Measurements from ENCODE around the gene PKNOX2.

PKNOX2 gene

DNA sequence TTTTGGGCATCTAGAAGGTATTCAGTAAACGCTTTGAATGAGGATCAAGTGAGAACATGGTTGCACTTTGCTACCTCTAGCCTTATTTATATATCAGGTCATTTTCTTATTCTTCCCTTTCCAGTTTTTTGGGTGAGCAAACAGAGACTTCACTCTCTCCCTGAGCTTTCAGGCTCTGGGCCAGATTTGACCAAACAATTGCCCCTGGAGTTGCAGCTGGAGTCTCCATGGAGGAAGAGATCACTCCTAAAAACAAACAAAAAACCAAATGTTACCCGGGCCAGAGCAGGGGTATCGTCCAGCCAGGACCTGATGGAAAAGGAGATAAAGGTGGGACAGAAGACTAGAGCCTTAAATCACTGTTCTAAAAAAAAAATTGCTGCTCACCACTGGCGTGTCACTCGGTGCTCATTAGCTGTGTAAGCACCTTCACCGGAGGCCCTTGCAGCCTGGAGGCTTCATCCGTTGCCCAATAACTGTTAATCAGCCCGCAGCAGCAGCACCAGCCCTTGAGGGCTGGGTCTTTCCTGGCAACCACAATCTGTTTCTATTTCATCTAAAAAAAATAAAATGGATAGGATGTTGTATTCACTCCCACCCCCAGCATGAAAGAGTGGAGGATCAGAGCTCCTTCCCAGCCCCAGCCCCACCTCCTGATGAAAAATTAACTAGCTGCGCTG, 125.0 kb downstream of the PKNOX2 start:
- no peak for DNase-seq

DNA sequence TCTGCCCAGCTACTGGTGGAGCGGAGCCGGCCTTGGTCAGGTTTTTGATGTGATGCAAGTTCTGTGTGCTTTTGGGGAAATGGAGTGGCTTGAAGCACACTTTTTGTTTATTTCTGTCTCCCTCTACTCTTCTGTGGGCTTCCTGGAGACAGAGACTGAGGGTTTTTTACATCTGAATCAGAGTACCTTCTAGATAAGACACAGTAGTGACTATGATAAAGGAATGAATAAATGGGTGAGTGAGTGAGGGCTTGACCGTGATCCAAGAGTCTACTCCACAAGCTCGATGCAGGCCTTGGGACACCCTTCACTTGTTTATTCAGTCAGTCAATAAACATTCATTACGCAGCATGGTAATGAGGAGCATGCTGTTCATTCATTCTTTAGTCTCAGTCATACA, 125.7 kb downstream of the PKNOX2 start:
- DNase-seq = no peak

DNA sequence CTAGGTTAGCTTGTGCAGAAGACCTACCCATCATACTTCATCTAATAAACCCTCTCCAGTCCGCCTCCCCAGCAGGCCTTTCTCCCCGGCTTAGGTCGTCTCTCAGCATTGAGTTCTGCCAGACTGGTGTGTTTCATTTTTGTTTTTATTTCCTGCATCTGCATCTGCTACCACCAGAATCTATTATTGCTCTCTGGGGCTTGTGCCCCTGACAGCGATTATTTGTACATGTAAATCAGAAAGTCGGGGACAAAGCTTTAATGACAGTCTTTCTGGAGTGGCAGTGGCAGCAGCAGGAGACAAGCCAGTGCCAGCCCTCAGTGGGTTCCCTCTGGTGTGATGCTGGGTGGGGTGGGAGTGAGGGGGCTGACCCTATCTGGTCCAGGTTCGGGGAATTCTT, 127.5 kb downstream of the PKNOX2 start:
- DNase-seq = no peak

DNA sequence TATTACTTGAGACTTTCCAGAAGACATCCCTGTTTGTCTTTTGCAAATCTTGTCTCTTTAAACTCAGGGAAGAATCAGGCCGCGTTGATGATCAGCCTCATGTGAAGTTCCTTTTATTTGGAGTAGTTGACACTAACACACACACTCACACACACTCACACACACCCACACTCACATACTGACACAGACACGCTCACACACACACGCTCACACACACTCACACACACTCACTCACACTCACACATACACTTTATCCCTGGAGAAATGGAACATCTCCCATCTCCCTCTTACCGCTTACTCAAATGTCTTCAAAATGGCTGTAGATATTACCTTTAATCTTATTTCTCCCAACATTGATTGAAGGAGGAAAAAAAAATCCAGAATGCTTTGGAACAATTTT, 129.0 kb downstream of the PKNOX2 start:
- no peak for DNase-seq

DNA sequence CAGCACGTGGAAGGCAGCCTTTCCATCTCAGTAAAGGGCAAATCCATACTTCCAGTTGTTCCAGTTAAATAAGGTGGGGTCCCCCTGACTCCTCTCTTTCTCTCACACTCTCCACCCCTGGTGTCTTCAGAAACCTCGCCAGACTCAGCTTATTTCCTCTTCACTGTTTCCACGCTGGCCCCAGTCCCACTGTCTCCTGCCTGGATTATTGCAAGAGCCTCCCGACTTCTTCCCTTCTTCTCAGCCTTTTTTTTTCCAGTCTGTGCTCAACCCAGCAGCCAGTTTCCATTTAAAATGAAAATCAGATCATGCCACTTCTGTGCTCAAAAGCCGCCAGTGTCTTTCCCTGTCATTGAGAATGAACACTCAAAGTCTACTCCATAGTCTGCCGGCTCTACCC, 131.4 kb downstream of the PKNOX2 start:
- no peak for DNase-seq

DNA sequence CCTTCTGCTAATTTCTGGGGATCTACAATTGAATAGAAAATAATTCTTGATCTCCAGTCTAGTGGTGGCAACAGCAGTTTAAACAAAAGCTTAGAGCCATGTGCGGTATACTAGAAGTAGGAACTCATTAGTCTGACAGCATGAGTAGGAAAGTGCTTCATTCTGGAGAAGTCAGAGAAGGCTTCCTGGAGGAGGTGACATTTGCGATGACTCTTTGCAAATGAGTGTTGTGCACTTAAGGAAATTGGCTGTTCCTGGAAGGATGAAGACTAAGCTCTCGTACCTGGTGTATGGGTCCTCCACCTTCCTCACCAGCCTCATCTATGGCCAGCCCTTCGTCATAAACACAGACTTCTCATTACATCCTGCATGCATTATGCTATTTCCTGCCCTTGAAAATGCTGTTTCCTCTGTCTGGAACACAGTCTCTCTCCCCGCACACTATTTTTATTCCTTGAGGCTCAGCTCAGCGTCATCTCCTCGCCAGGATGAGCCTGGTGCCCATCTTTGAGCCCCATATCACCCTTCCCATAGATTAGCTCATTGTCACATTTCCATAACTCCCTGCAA, 132.9 kb downstream of the PKNOX2 start:
- DNase-seq = no peak

DNA sequence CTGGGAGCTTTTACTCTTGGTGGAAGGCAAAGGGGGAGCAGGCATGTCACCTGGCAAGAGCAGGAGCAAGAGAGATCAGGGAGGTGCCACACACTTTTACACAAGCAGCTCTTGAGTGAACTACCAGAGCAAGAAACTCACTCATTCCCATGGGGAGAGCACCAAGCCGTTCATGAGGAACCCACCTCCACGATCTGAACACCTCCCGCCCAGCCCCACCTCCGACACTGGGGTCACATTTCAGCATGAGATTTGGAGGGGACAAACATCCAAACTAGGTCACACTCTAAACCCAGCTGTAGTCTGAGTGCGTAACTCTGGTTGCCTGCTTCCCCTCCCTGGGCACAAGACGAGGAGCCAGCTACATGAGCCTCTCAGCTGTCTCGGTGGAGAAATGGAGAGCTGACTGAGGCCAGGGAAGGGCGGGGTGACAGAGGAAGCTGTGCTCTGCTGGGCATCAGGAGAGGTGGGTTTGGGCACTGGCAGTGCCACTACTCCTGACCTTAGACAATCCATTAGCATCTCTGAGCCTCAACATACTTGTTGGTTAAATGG, 134.6 kb downstream of the PKNOX2 start:
- no peak for DNase-seq

DNA sequence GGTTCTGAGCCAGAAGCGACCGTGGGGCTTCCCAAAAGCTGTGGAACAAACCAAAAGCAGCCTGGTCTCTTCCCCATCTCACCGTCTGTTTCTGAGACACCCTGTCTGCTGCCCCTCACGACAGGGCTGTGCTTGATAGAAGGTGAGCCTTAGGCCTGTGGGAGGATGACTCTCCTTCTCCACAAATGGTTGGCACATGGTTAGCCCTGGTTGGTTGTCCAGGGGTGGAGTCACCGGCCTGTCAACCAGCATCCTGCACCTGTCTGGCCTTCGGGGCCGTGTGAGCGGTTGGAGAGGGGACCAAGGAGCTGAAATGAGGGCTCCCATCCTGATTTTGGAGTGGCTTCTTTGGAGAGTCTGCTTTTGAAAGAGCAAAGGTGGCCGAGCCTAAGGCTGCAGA, 135.3 kb downstream of the PKNOX2 start:
- DNase-seq = no peak

DNA sequence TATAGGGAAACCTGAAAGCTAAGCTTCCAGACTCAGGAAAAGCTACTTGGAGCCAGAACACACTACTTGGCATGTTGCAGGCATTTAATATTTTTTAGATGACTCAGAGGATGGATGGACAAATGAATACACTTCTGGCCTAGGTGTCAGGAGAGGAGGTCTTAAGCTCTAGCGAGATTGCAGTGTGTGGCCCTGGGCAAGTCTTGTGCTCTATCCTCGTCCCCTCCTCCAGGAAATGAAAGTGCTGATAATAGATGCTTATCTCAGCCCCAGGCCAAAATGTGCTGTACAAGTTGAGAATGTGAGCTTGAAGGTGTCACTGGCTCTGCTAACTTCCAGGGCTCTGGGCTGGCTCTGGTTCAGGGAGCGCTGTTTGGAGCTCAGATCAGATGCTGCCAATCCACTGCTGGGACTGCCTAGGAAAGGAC, 136.3 kb downstream of the PKNOX2 start:
- no peak for DNase-seq

DNA sequence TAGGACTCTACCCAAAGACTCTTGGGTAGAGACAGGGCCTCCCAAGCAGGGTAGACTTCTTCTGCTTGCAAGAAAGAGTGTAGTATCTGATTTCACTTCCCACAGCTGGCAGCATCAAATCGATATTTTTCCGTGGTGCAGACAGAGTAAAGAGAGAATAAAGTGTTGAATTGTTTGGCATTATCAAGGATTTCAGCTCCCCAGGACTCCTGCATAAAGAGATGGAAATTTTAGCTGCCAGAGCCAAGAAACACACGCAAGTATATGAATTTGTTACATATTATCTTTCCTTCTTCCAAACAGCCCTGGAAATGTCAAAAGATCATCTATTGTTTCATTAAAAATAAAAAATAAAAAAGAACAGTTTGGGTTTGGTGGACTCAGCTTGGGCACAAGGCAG, 136.8 kb downstream of the PKNOX2 start:
- DNase-seq = no peak

DNA sequence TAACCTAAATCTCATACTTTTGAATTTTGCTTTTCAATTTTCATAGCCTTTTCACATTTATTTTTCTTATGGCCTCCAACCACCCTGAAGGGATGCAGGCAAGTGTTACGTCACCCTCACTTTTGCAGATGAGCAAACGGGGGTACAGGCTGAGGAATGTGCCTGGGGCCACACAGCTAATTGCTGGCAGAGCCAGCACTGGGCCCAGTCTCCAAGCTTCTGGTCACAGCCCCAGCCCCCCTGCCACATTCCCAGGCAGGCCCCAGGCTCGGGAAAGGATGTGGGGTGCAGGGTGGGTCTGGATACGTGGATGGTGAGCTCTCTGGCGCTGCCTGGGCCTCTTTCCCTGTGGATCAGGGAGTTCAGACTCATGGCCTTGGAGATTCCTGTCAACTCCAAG, 138.6 kb downstream of the PKNOX2 start:
- DNase-seq = no peak

DNA sequence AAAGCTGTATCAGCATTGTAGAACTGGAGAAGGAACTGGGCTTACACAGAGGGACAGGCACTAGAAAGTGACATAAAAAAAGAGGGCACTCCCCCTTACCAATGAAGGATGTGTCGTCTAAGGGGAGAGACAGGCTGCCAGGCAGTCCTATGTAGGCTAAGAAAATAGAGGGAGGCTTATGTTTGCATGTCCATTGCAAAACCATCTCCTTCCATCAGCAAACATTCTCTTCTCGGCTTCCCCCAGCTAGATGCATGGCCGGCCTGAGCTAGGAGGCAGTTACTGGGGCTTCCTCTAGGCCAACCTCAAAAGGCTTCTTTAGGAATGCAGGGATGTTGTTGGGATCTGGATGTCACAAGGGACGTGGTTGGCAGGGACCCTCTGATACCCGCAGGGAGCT, 139.1 kb downstream of the PKNOX2 start:
- DNase-seq = no peak

DNA sequence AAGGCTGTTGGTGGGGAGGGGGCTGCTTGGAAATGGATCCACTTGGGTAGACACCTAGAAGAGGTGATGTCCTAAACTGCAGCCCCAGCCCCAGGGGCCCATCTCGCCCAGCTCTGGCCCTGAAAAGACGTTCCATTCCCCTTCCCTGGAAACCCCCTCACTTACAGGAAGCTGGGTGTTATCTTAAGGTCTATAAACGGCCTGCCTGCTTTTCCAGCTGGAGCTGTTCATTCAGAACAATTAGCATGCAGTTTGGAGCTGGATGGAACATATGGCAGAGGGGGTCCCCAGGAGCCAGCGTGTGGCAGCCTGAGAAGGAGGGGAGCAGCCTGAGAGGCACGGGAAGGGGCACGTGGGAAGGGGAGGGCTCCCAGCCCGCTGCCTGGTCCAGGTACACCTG, 139.6 kb downstream of the PKNOX2 start:
- DNase-seq = no peak

DNA sequence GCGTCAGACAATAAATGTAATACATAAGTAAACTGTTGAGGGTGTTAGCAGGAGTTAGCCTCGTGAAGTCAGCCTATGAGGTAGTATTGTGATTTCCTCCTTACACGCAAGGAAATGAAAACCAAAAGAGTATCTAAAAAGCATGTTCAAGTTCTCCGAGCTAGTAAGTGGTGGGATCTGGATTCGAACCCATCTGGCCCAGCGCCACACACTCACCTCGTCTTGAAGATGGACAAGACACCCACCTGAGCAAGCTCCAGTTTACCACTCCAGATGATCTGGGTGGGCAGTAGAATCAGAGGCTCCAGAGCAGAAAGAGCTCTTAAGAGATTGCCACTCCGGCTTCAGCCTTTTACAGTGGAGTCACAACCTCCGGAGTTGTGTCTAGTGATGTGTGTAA, 140.3 kb downstream of the PKNOX2 start:
- no peak for DNase-seq

DNA sequence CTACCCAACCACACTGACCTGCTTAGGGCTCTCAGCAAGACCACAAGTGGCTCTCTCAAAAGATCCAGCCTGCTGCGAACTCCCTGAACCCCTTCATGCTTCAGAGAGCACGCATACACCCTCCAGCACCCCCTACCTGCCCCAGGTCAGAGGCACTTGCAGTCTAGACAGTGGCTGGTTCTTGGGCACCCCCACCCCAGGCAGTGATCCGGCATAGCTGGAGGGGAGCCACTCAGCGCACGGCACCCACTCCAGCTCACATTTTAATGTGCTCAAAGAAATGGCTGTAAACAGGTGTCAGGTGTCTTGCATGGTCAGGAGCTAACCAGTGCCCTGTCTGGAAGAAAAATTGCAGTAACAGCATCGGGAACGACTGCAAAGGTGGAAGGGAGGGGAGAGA, 140.8 kb downstream of the PKNOX2 start:
- no peak for DNase-seq

DNA sequence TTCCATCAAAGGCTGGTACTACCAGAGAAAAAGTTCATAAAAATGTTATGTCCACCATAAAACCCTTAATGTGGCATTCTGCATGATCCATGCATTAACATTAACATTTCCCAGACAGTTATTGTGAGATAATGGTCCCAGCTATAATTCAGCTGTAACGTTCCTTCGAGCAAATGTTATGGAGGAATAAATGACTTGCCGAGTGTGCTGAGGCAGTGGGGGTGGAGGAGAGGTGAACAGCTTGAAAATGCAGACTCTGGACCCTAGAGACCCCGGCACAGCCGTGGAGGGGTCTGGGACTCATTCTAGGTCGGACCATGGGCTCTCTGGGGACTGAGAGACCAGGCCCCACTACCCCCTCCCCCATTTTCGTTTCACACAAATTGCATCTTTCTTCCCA, 141.9 kb downstream of the PKNOX2 start:
- no peak for DNase-seq

DNA sequence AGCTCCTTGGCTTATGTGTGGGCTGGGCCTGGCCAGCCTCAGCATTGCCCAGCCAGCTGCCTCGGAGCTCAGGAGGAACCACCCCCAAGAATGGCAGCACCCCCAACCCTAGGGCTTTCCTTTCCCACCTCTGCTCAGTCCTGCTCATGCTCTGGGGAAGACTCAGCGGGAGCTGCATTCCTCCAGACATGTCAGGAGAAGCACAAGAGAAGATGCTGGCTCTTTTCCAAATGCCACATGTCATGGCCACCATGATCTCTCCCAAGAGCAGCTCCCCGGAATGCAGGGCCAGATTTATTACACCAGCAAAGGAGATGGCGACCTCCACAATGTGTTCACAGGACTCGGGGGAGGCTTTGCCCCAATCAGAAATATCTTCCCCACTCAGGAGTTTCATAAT, 143.7 kb downstream of the PKNOX2 start:
- no peak for DNase-seq

DNA sequence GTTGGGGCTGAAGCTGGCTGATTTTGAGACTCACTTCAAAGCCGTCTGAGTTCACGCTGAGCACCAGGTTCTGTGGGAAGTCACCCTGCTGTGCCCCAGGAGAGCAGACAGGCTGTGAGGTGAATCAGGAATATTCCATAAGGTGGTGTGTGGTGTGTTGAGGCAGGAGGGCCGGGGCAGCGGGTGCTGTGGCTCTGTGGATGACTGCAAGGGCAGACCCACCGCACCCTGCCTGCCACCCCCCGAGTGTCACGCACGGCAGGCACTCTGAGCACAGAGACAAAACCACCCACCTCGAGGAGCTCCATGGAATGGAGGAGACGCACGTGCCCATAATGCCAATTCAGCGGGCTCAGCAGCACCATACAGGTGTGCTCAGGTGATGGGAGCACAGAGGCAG, 147.8 kb downstream of the PKNOX2 start:
- DNase-seq = no peak

DNA sequence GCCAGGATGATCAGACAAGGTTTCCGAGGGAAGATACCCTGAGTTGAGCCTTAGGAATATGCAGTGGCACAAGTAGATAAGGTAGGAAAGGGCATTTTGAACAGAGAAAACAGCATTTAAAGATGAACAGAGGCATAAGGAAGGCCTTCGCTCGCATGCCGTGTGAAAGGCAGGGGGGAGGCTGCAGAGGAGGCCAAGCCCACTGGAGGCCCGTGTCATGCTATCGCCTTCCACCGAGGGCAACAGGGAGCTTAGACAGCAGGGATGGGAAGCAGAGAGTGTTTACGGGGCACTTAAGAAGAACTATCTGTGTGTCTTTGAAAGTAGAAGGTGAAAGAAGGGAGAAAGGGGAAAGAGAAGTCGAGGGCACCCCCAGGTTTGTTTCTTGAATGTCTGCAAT, 148.3 kb downstream of the PKNOX2 start:
- DNase-seq = no peak

DNA sequence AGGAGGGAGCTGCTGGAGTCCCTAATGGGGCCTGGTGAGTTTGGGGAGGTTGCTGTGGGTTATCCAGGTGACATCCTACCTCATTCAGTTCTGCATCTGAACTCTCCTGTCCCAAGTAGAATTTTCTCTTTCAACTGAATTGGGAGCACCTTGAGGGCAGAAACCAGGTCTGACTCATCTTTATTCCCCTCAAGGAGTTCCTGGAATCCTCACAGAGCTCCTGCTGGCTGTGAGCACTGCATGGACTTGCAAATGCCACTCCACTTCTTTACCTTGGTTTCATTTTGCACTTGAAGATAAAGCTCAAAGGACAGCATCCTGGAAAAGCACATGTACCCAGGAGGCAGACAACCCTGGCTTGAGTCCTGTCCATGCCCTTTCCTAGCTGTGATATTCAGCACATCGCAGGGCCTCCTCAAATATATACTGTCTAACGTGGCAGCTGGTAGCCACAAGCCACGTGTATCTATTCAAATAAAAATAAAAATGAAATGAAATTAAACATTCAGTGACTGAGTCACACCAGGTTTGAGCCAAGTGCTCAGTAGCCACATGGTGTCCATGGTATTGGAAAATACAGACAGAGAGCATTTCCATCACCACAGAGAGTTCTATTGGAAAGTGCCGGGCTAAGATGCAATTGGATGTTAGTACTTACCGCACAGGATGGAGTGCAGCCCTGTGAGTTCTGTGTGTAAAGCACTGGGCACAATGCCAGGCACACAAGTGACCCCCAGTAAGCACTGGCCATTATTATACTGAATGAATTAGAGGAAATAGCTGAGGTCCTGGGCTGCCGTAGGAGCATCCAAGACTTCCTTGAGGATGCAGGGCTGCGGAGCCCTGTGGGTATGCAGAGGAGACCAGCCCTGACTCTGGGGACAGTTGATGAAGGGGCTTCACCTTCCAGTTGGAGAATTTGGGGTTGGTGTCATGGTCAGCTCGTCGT, 149.0 kb downstream of the PKNOX2 start:
- no peak for DNase-seq

DNA sequence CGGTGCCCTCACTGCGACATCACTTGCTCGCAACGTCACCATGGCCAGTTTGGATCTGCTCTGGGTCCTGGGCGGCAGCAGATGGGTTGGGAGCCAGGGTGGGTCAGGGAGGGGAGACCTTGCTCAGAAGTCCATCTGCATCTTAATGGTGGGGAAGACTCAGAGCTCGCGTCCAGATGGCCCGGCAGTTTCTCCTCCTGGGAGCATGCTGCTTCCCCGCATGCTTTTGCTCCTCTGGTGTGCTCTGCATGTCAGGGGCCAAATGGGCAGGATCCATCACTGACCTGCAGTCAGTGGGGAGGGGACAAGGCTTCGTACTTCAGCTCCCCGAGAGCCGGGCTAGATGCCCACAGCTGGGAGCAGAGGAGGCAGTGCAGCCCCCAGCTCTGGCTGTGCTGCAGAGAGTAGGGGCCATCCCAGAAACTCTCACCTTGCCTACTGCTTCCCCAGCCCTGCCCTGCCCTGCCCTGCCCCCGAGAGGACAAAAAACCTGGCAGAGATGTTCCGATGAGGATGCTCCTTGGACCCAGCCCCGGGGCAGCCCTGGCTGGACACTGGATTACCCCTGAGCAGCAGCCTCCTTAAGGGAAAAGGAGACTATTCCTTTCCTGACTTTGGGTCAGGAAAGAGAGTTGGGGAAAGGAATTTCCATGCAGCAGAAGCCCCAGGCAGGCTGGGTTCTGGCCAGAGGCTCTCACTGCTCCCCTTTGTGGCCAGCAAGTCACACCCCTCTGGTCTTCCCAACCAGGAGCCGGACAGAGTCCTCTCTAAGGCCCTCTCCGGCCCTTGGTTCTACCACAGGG, 149.9 kb downstream of the PKNOX2 start:
- no peak for DNase-seq

DNA sequence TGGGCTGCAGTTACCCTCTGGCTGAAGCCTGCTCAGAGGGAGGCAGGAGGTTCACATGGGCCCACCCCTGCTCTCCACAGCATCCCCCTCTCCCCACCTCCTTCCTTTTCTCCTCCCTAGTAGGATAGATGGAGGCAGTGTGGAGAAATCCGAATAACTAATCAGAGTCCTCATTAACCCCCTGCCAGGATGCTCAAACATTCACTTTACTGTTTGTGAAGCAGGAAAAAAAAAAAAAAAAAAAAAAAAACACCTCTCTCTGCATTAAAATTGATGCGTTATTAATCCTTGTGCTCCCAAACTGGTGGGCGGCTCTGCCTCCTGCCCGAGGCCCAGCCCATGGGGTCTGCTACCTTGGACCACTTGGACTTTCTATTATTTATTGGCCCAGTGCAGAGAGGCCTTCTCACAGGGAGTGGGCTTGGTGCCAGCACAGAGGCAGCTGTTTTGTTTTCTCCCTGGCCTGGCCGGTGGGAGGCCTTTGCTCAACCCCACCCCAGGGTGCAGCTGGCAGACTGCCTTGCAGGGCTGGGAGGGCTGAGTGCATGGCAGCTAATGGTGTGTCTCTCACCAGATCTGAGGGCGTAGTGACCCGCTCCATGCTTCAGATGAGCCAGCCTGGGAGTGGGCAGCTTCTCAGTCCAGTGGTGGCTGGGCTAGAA, 150.7 kb downstream of the PKNOX2 start:
- DNase-seq = no peak

Data from T-helper 1 cell (primary cell).